Astrocyte of the cerebellum (primary cell): ENCODE results near the gene DSE.

Experiments used
- DNase-seq: peaks from one replicate; pipeline ENCODE4 v3.0.0-alpha.2; 2011; ENCODE audit warnings: low read depth
- H3K4me3 ChIP-seq: 2 replicates; pipeline ENCODE4 v1.5.1; 2011; ENCODE audit warnings: mild to moderate bottlenecking, low read depth, low read length, moderate library complexity
- in situ Hi-C: cut with HindIII; loops from 2 replicates; pipeline ENCODE4 v1.10.0; 2017; ENCODE audit warnings: low sequenced_read_pairs
- TF ChIP-seq, protein P1 (sequence below): IDR thresholded peaks from 2 replicates; pipeline ENCODE4 v1.5.1; 2012; ENCODE audit warnings: low read length, low read depth, moderate library complexity, mild to moderate bottlenecking; ENCODE audit errors: missing control alignments

DSE gene

DNA sequence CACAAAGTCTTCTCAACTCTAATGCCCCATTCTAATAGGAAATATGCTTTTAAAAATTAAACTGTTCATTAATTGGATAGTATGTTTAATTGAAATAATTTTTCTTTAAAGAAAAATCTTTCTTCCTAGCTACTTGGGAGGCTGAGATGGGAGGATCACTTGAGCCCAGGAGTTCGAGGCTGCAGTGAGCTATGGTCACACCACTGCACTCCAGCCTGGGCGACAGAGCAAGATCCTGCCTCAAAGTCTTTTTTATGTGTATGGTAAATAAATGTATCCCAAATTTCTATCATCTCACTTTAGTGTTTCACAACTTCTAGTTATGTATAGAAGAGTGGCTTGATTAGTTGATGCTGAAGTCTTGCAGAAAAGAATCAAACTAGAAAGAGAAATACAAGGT, 4.5 kb downstream of the DSE start:
- TF ChIP-seq, protein P1, sequence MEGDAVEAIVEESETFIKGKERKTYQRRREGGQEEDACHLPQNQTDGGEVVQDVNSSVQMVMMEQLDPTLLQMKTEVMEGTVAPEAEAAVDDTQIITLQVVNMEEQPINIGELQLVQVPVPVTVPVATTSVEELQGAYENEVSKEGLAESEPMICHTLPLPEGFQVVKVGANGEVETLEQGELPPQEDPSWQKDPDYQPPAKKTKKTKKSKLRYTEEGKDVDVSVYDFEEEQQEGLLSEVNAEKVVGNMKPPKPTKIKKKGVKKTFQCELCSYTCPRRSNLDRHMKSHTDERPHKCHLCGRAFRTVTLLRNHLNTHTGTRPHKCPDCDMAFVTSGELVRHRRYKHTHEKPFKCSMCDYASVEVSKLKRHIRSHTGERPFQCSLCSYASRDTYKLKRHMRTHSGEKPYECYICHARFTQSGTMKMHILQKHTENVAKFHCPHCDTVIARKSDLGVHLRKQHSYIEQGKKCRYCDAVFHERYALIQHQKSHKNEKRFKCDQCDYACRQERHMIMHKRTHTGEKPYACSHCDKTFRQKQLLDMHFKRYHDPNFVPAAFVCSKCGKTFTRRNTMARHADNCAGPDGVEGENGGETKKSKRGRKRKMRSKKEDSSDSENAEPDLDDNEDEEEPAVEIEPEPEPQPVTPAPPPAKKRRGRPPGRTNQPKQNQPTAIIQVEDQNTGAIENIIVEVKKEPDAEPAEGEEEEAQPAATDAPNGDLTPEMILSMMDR = no peak
- H3K4me3 ChIP-seq = no peak overlapping the region
- in situ Hi-C loops = no loop called here
- DNase-seq = no peak

DNA sequence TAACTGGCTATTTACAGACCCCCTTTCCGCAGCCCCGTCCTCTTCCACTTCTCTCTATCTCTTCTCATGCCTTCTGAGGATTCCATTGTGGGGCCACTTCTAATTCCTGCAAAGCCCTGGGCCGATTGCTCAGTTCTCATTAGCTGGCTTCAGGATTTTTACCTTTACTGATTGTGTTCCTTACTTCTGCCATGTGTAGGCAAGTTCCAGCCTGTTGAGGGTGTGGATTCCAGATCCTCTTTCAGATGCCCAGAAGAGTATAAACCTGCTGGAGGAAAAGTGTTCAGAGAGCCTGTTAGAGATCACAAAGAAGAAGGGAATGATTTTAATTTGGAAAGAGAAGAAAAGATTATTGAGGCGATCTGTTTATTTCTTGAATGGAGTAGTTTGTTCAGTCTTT, 5.4 kb downstream of the DSE start:
- no peak overlapping the region for H3K4me3 ChIP-seq
- in situ Hi-C loops = no loop called here
- no peak for DNase-seq
- TF ChIP-seq, protein P1 = no peak

DNA sequence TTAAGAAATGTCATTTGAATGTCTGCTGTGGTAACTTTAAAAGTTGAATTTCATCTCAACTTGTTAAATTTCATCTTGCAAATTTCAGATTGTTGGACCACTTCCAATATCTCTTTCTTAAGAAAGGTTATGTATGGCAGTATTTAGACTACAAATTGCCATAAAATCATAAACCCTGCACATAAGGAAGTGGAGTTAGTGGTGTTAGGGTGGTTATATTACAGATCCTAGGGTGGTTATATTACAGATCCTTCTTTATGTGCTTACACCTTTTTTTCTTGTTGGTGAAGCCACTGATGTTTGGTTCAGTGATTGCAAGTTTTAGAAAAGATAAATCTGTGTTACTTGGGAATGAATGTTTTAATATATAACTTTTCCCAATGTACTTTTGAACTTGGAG, 9.0 kb downstream of the DSE start:
- TF ChIP-seq, protein P1 = no peak
- no peak for DNase-seq
- in situ Hi-C loops = no loop called here
- no peak overlapping the region for H3K4me3 ChIP-seq

DNA sequence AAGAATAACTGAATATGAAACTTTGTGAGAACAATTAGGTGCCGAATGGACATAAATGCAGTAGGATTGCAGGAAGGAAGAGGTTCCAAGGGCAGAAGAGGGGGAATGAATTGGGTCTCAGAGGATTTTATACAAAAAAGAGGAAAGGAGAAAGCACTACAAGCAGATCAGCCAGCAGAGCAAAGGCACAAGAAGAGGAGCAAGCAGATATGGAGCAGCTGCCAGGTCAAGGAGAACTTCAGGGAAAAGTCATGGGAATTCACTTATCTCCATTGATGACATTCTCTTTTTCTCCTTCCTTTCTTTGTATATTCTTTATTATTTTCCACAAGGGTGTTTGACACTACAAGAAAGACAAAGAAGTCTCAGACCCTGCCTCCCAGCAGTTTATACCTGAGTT, 9.6 kb downstream of the DSE start:
- in situ Hi-C loops = no loop called here
- no peak overlapping the region for H3K4me3 ChIP-seq
- no peak for DNase-seq
- TF ChIP-seq, protein P1 = no peak

DNA sequence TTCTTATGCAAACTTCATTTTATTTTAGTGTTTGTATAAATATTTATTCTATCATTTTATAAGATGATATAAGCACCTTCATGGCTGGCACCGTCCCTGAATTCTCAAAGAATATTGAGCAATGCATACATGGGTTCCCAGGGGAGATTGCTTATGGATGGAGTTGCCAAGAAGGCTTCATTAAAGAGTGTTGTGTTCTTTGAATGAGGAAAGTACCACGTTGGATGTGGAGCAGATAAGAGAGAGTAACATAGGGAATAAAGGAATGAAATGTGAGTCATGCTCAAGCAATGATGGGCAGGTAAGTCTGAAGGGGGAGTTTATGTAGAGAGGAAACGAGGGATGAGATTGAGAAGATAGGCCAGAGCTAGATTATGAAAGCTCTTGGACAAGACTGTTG, 10.3 kb downstream of the DSE start:
- DNase-seq = no peak
- H3K4me3 ChIP-seq = no peak overlapping the region
- in situ Hi-C loops = no loop called here
- TF ChIP-seq, protein P1 = no peak

DNA sequence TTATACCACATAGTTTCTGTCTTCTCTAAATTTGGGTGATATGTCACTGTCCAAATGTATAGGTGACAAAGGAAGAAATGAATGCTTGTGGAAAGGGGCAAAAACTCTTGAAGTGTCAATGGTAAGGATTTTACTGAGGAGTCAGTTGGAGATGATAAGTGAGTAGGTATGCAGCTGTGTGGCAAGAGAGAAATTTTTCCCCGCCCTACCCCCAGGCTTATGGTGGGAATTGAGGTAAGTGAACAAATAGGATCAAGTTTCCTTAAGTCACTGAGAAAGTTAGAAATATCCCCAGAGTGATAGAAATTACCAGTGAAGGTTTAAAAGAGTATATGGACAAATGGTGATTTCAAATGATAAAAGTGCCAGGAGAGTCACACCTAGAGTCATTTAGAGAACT, 11.8 kb downstream of the DSE start:
- DNase-seq = no peak
- TF ChIP-seq, protein P1 = no peak
- no peak overlapping the region for H3K4me3 ChIP-seq
- in situ Hi-C loops = no loop called here
